Measurements from ENCODE around the gene MTUS2.

MTUS2 gene

DNA sequence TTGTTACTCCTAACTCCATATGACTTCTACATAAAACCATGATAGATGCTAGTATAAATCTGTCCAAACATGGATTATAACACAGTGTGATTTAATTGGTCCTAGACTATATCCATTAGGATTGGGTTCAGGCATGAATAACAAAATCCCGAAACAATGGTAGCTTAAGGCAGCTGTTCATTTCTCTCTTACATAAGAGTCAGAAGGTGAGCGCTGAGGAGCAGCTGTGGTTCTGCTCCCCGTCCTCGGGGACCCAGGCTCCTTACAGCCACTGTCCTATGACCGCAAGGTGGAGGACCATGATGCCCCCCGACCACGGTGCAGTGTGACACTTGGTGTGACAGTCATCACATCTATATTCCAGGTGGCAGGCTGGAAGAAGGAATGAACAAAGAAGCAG is 629.6 kb downstream of the MTUS2 start:
- DNase-seq (ENCODE audit: low read depth, low spot score): no peak

GRCh38 chr13:29451976-29452375 is 631.8 kb downstream of the MTUS2 start:
- DNase-seq (ENCODE audit: low read depth, low spot score): no peak

DNA sequence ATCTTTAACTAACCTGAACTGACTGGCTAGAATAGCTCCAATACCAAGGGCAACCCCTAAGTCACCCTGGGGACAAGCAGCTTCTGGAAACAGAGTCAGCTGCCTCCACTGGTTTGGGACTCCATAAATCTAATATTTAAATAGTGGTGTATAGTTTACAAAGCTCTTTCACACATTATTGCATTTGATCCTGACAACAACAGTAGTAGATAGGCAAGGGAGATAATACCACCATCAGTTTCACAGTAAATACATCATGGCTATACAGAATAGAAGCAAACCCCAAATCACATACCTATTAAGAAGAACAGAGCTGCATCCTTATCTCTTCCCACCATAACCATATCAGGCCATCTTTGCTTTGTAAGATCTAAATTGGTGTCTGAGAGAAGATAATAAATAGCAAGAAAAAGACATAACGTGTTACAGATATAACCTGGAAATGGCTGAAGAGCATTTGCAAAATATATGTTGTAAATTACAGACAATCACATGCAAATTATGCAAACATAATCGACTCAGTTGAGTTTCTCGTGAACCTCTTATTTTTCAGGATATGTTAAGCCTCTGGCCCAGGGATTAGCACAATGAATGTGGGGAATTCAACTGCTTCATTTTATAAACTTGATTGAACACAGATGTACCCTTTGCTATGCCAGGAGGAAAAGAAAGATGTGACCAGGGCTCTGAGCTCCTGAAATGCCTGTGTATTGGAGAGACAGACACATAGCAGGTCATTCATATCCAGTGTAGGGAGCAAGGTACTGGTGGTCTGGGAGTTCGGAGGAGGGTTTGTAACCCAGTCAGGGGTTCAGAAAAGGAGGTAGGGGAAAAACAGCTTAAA is 632.9 kb downstream of the MTUS2 start:
- no peak for DNase-seq (ENCODE audit: low read depth, low spot score)

GRCh38 chr13:29453617-29454011 is 633.5 kb downstream of the MTUS2 start:
- no peak for DNase-seq (ENCODE audit: low read depth, low spot score)

- no peak for DNase-seq (ENCODE audit: low read depth, low spot score)
Observed at GRCh38 chr13:29454931-29455481, 634.9 kb downstream of the MTUS2 start.

GRCh38 chr13:29456419-29456818 is 636.3 kb downstream of the MTUS2 start:
- DNase-seq (ENCODE audit: low read depth, low spot score): no peak

GRCh38 chr13:29457299-29457698 is 637.2 kb downstream of the MTUS2 start:
- no peak for DNase-seq (ENCODE audit: low read depth, low spot score)

DNA sequence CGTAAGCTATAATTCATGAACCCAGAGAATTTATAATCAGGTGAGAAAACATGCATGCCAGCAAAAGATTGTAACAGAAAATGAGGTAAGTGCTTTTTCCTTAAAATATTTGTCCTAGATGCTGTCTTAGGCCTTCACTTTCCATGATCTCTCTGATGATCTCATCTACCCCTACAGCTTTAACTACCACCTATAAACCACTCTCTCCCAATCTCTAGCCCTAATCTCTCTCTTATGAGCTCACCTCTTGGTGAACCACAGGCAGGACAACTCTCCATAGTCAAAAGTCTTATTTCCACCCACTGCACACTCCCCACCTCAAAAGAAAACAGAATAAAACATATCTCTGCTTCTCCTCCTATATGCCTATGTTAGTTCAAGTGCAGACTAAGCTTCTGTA is 638.3 kb downstream of the MTUS2 start:
- DNase-seq (ENCODE audit: low read depth, low spot score): no peak

DNA sequence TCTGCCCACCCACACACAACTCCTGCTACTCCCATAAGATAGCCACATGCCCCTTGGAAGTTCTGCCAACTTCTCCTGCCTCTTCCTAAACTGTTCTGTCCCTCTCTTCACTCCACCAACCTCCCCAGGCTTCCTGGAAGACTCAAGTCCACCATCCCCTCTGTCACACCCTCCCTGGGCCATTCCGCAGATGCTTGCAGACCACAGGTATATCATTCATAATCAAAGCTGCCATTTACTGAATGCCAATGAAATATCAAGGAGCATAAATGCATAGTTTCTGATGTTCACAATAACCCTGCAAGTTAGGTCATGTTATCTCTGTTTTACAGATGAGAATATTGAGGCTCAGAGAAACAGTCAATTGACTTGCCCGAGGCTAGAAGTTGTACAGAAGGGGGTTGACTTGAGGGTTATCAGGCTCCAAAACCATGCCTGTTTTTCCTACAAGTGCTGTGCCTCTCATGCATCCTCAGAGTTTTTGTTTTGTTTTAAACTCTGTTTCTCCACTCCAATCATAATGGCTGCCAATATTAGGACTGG is 639.7 kb downstream of the MTUS2 start:
- DNase-seq (ENCODE audit: low read depth, low spot score): no peak

- DNase-seq (ENCODE audit: low read depth, low spot score): no peak
Observed at GRCh38 chr13:29464105-29464679, 644.1 kb downstream of the MTUS2 start.

DNA sequence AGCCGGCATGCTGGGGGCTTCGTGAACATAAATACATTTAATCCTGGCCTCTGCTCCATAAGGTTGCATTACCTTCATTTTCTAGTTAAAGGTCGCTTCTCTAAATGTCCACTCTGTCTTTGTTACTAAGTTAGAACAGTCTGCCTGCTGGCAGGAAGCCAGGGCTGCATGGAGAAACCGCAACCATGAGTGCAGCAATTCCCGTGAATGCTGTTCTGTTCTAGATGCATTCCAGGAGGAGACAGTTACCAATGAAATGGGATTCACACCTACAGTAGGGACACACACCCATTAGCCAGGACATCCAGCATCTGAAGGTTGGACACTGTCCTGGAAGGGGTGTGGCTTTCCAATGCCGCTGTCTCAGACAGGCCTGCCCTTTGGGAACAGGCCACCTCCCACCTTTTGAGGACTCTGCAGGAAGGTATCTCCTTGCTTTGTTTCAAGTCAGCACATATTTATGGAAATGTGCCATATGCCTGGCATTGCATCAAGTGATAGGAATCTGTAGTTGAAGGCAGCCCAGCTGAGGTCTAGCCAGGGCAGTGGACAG is 645.7 kb downstream of the MTUS2 start:
- no peak for DNase-seq (ENCODE audit: low read depth, low spot score)

- DNase-seq (ENCODE audit: low read depth, low spot score): no peak
Observed at GRCh38 chr13:29471551-29471950, 651.4 kb downstream of the MTUS2 start.

GRCh38 chr13:29472332-29472961 is 652.3 kb downstream of the MTUS2 start:
- DNase-seq (ENCODE audit: low read depth, low spot score): no peak

GRCh38 chr13:29473166-29473565 is 653.0 kb downstream of the MTUS2 start:
- no peak for DNase-seq (ENCODE audit: low read depth, low spot score)

DNA sequence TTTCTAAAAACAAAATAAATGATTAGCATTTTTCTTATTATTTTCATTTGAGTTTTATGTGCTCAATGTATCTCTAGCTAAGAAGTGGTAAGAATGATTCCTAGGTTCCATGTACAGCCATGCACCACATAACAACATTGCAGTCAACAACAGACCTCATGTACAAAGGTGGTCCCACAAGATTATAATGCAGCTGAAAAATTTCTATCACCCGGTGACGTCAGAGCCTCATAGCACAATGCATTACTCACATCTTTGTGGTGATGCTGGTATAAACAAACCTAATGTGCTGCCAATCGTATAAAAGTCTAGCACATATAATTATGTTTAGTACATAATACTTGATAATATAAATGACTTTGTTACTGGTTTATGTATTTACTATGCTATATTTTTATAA is 654.9 kb downstream of the MTUS2 start:
- DNase-seq (ENCODE audit: low read depth, low spot score): no peak

DNA sequence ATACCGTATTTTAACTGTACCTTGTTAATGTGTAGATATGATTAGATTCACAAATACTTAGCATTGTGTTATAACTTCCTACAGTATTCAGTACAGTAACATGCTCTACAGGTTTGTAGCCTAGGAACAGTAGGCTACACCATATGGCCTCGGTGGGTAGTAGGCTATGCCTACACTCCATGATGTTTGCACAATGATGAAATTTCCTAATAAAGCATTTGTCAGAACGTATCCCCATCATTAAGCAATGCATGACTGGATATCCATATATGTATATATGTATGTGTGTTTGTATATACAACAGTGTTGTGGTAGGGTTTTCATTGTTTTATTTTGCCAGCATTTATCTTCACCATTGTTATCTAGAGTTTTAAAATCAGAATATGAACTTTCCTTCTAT is 655.9 kb downstream of the MTUS2 start:
- no peak for DNase-seq (ENCODE audit: low read depth, low spot score)

DNA sequence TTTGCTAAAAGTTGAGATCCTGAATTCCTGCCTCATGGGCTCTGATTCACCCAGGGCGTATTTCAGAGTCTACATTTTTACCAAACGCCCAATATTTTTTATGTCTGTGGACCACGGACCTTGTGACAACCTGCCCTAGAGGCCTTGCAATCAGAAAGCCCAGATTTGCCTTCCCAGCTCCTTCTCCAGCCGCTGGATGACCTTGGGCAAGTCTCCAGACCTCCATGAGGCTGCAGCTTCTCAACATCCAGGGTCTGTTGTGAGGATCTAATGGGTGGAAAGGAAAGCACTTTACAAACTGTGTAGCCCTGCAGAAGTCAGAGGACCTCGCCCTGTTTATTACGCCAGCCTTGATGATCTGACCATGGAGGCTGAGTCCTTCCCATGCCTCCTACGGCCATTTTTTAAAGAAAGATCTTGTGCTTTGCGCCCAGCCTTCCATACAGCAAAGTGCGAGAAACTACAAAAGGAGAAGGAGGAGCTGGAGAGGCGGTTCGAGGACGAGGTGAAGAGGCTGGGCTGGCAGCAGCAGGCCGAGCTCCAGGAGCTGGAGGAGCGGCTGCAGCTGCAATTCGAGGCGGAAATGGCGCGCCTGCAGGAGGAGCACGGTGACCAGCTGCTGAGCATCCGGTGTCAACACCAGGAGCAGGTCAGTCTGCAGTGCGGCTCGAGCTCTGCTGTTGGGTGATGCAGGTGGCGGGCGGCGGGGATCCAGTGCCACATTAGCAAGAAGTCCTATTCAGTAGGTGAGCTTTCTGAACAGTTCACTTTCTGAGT is 659.8 kb downstream of the MTUS2 start:
- no peak for DNase-seq (ENCODE audit: low read depth, low spot score)

DNA sequence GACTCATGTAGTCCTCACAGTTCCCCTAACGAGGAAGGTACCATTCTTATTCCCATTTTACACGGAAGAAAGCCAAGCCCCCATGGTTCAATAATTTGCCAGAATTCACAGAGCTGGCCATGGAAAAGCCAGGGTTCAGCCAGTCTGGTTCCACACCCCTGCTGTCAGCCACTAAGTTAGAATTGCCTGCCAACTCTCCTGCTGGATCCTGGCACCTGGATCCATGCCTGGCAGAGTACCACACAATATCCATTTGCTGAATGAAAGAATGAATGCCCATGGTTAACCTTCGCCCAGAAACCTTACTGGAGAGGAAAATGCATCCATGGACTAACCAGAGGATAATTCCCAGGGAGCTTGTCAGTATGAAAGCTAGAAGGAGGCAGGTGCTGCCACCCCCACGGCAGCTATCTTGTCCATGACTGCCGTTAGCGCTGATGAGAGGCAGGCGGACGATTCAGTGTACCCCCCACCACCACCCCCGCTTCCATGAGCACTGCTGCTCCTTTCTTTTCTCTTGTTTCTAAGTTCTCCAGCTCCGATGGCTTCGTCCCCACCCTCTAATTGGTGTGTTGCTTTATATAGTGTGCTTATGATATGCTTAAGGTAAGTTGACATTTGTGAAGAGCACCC is 660.9 kb downstream of the MTUS2 start:
- no peak for DNase-seq (ENCODE audit: low read depth, low spot score)

DNA sequence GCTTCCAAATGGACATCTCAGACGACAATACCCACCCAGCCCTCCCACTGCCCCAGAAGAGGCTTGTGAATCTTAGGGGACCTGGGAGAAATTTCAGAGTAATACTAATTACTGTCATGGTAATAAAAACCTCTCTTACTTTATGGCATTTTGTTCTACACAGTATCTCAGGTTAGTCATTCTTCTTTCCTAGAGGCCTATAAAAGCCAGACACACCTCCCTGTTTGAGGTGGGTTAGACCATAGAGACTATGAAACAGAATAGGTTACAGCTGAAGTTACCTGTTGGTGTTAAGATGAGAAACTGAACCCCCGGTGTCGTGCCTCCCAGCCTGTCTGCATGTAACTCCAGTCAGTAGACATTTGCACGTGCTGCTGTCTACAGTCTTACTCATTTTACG is 661.5 kb downstream of the MTUS2 start:
- DNase-seq (ENCODE audit: low read depth, low spot score): no peak

DNA sequence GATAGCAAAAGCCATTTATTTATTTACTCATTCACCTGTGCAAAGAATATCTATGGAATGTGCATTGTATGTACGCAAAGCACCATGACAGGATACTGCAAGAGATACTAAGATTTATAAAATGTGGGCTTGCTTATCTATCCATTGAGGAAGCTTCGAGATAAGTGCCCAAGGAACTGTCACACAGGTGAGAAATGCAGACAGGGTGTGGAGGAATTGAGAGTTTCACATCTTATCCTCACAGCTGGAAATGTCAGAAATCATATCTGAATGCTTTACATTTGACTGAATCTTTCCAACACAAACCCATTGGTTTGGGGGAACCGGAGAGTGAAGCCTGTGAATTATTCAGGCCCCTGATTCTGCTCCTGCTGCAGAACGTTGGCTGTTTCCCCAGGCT is 662.4 kb downstream of the MTUS2 start:
- no peak for DNase-seq (ENCODE audit: low read depth, low spot score)

DNA sequence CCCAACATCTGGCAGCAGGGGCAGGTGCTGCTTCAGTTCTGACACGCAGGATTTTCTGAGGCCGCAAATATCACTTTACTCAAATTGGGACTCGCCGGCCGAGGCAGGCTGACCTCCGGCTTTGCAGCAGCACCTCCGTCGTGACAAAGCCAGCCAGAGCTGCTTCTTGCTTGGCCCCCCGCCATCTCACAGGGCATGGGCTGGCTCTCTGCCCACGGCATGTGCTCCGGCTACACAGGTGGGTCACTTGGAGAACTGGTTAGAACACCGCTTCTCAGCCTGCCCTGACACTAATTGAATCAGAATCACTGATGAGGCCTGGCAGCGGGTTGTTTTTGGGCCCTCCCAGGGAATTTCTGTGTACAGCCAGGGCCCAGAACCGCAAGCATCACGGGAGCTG is 663.1 kb downstream of the MTUS2 start:
- no peak for DNase-seq (ENCODE audit: low read depth, low spot score)

Measured in brain pericyte (primary cell).